ENCODE results near the gene OR51B5.

DNA sequence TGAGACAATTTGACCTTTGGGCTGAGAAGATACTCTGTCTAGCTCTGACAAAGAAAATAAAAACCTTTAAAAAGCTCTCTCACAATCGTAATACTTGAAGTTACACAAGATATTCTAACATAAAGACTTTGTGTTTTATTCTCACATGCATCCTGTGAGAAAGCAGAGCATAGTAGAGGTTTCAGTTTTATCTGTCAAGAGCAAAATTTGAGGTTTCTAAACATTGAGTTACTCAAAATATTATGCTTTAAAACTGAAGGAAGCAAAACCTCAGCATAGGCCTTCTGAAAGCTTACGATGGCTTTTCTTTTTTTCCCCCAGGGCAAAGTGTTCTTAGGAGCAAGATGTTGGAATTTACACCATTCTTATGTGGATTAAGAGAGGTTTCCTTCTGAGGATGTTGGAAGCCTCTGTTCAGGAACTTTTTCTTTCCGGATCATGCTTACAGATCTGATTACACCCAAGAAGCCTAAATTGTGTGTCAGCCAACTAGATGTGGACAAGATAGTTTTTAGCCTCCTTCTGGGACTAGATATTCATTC, 25.2 kb upstream of the OR51B5 start:
- TF ChIP-seq EZH2phosphoT487 (IDR thresholded peaks at IDR 0.05; ENCODE audit: borderline replicate concordance, low read depth, low read length) (no peak), CTCF (conservative IDR thresholded peaks at IDR 0.05; ENCODE audit: low read length) (no peak)
